HG02840 (cell line): ENCODE data around the gene HOXA5.

Experiments
- ATAC-seq: cut with Tn5 transposase; IDR thresholded peaks from one replicate; pipeline ENCODE4 v1.9.1; 2021; ENCODE audit warnings: mild to moderate bottlenecking, moderate library complexity, moderate number of reproducible peaks; ENCODE audit not compliant: unreplicated experiment, low FRiP score

HOXA5 gene

GRCh38 chr7:27150568-27151340 is 7.3 kb upstream of the HOXA5 start:
- peak; percentile 60 for ATAC-seq

- peak; percentile 17 for ATAC-seq
Observed at GRCh38 chr7:27149842-27150567, 6.5 kb upstream of the HOXA5 start.

- no peak for ATAC-seq
Observed at GRCh38 chr7:27148756-27149641, 5.5 kb upstream of the HOXA5 start.

GRCh38 chr7:27148031-27148755 is 4.7 kb upstream of the HOXA5 start:
- no peak for ATAC-seq

DNA sequence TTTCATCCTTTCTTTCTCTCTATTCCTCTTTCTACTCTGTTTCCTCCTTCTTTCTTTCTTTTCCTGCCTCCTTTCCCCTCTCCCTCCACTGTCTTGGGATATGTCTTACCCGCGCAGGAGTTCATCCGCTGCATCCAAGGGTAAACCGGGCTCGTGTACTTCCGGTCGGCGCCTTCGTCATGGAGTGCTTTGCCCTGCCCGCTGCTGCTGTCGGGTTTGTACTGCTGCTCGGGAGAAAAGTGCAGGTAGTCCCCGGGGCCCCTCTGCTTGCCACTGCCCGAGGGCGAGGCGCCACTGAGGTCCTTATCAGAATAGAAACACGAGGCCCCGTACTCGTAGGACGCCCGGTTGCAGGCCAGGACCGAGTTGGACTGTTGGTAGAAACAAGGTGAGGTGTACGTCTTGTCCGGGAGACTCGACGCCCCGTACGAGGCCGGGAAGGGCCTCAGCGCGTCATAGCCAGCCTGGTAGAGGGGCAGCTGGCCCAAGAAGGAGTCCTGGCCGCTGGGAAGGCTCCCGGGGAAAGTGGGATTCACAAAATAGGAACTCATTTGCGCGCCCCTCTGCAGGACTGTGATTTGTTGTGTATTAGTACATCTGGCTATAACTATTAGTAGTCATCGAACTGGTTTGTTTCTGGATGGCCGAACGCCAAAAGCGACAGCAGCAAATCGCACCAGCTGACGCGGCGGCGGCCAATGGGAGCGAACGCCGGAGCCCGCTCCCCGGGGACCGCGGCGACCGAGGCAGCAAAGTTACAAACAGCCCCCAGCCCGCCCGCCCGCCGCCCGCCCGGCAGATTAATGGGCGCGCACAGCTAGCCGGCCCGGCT is 3.9 kb upstream of the HOXA5 start, which contains the start of gene HOXA6:
Gene HOXA6 (minus strand): TSS at position 576 of the 832 bp plus-strand sequence. CDS start 25 bp downstream, at position 551.
- ATAC-seq, result no peak

- no peak for ATAC-seq
Observed at GRCh38 chr7:27146491-27147198, 3.2 kb upstream of the HOXA5 start.

GRCh38 chr7:27145914-27146412 is 2.5 kb upstream of the HOXA5 start:
- ATAC-seq, result no peak

DNA sequence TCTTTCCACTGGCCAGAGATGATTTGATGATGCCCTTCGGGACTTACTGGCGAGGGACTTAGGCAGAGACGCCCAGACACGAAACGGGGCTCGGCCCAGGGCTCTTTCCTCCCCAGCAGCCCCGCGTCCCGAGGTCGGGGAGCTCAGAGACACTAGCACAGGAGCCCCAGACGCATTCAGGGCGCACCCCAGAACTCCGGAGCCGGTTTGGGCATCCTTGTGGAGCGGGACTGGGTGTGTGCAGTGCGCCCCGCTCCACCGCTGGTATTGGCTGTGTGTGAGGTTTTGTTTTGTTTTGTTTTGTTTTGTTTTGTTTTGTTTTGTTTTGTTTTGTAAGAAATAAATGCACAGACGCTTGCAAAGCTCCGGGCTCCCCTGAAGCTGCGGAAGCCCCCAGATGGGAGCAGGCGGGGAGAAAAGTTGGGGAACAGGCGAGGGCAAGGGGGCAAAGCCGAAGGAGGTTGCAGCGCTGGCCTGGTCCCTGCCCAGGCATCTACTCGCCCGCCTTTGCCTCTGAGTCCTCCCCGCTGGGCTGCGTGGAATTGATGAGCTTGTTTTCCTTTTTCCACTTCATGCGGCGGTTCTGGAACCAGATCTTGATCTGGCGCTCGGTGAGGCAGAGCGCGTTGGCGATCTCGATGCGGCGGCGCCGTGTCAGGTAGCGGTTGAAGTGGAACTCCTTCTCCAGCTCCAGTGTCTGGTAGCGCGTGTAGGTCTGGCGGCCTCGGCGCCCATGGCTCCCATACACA is 1.9 kb upstream of the HOXA5 start:
- ATAC-seq, result no peak

GRCh38 chr7:27144781-27145164 is 1.3 kb upstream of the HOXA5 start:
- ATAC-seq, result no peak

- ATAC-seq, result no peak
Observed at GRCh38 chr7:27143950-27144780, 684 bp upstream of the HOXA5 start.

DNA sequence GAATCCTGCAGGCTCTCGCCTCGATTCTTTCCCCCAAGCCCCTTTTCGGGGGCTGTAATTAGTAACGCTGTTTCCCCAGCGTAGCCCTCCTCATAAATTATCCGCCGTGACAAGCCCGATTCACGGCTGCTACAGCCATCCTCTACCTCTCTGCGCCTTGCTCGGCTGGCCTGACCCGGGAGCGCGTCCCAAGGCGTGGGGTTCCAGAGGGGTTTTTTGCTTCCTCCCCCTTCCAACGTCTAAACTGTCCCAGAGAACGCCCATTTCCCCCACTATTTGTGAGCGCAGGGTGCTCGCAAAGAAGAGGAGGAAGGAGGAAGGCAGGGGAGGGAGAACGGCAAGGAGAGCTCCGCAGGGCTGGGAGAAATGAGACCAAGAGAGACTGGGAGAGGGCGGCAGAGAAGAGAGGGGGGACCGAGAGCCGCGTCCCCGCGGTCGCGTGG is 880 bp downstream of the HOXA5 start:
- no peak for ATAC-seq

- ATAC-seq, result no peak
Observed at GRCh38 chr7:27141923-27142579, 1.4 kb downstream of the HOXA5 start.

DNA sequence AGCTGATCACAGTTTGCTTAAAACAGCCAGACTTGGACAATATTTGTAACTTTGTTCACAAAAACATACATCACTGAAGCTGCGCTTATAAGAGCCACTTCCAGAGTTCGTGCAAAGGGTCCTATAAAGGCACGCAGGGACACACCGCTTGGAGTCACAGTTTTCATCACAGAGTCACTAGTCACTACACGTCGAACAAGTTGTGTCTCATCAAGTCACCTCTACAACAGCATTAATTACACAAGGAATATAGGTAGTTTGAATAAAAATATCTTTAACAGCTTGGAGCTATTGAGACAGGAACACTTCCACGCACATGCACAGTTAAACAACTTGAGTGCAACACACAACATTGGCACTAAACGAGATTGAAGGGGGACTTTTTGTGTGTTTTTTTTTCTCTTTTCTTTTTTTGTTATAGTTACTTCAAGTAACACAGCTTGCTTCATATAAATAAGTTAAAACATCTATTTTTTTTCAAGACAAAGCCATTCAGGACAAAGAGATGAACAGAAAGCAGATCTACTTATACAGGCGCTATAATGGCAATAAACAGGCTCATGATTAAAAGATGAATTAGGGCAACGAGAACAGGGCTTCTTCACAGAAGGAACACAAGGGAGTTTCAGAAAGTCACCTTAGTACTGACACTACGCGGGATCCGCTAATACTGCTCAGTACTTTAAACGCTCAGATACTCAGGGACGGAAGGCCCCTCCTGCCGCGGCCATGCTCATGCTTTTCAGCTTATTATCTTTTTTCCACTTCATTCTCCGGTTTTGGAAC is 2.2 kb downstream of the HOXA5 start:
- no peak for ATAC-seq

DNA sequence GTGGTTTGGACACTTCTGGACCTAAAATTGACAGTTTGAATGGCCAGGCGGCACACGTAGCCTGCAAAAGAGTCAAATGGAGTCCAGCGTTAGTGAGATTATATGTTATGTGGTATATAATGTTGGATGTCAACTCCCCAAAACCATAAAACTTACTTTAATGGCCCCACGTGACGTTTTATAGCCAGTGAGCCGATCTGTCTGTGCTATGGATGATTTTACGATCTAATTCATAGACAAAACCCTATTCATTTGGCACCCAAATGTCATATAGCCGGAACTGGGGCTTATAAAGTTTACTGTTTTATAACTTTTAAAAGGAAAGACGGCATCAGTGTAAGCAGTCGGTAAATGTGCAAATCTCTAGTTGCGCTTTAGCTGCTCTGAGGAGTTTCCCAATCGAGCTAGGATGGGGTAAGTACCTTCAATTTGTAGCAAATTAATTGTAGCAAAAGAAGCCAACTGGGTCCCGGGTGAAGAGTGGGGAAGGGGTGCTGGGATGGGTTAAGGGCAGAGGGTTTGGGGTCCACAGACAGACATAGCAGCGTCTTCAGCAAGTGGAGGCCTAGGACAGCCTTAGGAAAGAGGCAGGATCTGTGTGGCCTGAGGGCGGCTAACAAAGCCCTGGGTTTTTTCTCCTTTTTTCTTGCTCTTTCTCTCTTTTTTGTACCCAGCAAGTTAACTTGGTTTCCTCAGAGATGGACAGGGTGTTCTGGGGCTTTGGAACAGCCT is 3.2 kb downstream of the HOXA5 start:
- no peak for ATAC-seq
